ENCODE data around the gene MMP24. TPM values are rescaled to one million over a fixed set of nuclear protein-coding genes. Genes with fewer than 3 reads are reported as not detected.

MMP24 gene
- total RNA-seq, 1 donor from 2014 or later, result 1.1 TPM

GRCh38 chr20:35281506-35282101 is 55.1 kb downstream of the MMP24 start:
- peaks cover 28% of the 10 kb centered on the region for H3K4me1 Mint-ChIP-seq
- no peak for DNase-seq (ENCODE audit: low spot score in 2 of 2, unreplicated experiment in 2 of 2)
- H3K27ac Mint-ChIP-seq, result no peak overlapping the region
- H3K4me3 Mint-ChIP-seq, result no peak overlapping the region
- peaks cover 14% of the 10 kb centered on the region for H3K36me3 Mint-ChIP-seq
- H3K9me3 Mint-ChIP-seq, result no peaks in the 10 kb centered on the region
- no peak for TF ChIP-seq CTCF (IDR thresholded peaks at IDR 0.05; ENCODE audit: unreplicated experiment)
- H3K27me3 Mint-ChIP-seq (ENCODE audit: low read depth), result no peaks in the 10 kb centered on the region

- peak overlapping the region; percentile 95 for H3K27ac Mint-ChIP-seq
- DNase-seq (ENCODE audit: low spot score in 2 of 2, unreplicated experiment in 2 of 2), result no peak
- peaks cover 23% of the 10 kb centered on the region for H3K4me1 Mint-ChIP-seq
- peaks cover 14% of the 10 kb centered on the region for H3K36me3 Mint-ChIP-seq
- H3K9me3 Mint-ChIP-seq, result no peaks in the 10 kb centered on the region
- peak overlapping the region; percentile 96 for H3K4me3 Mint-ChIP-seq
- TF ChIP-seq CTCF (IDR thresholded peaks at IDR 0.05; ENCODE audit: unreplicated experiment), result no peak
- no peaks in the 10 kb centered on the region for H3K27me3 Mint-ChIP-seq (ENCODE audit: low read depth)
Observed at GRCh38 chr20:35283441-35284266, 57.2 kb downstream of the MMP24 start.

GRCh38 chr20:35284267-35284991 is 57.9 kb downstream of the MMP24 start, which contains the start of gene EIF6:
Gene EIF6, minus strand, starts transcription at chr20:35284772. Its CDS starts 285 bp downstream, at chr20:35284487.
- H3K27me3 Mint-ChIP-seq (ENCODE audit: low read depth), result no peaks in the 10 kb centered on the region
- no peak for TF ChIP-seq CTCF (IDR thresholded peaks at IDR 0.05; ENCODE audit: unreplicated experiment)
- no peaks in the 10 kb centered on the region for H3K9me3 Mint-ChIP-seq
- DNase-seq (ENCODE audit: low spot score in 2 of 2, unreplicated experiment in 2 of 2), result peak; percentile 53 to 79
- peaks cover 14% of the 10 kb centered on the region for H3K36me3 Mint-ChIP-seq
- H3K27ac Mint-ChIP-seq, result peak within 1 kb of the TSS; percentile 95
- peak within 1 kb of the TSS; percentile 96 for H3K4me3 Mint-ChIP-seq
- H3K4me1 Mint-ChIP-seq, result peaks cover 23% of the 10 kb centered on the region

- H3K27me3 Mint-ChIP-seq (ENCODE audit: low read depth), result no peaks in the 10 kb centered on the region
- H3K9me3 Mint-ChIP-seq, result no peaks in the 10 kb centered on the region
- peak overlapping the region; percentile 96 for H3K4me3 Mint-ChIP-seq
- peak overlapping the region; percentile 95 for H3K27ac Mint-ChIP-seq
- peaks cover 23% of the 10 kb centered on the region for H3K4me1 Mint-ChIP-seq
- DNase-seq (ENCODE audit: low spot score in 2 of 2, unreplicated experiment in 2 of 2), result no peak
- no peak for TF ChIP-seq CTCF (IDR thresholded peaks at IDR 0.05; ENCODE audit: unreplicated experiment)
- peaks cover 7% of the 10 kb centered on the region for H3K36me3 Mint-ChIP-seq
Observed at GRCh38 chr20:35284992-35285805, 58.7 kb downstream of the MMP24 start.

- no peaks in the 10 kb centered on the region for H3K27me3 Mint-ChIP-seq (ENCODE audit: low read depth)
- no peak overlapping the region for H3K27ac Mint-ChIP-seq
- H3K4me1 Mint-ChIP-seq, result peaks cover 23% of the 10 kb centered on the region
- DNase-seq (ENCODE audit: low spot score in 2 of 2, unreplicated experiment in 2 of 2), result no peak
- no peak for TF ChIP-seq CTCF (IDR thresholded peaks at IDR 0.05; ENCODE audit: unreplicated experiment)
- H3K4me3 Mint-ChIP-seq, result peak overlapping the region; percentile 96
- H3K36me3 Mint-ChIP-seq, result peaks cover 4% of the 10 kb centered on the region
- no peaks in the 10 kb centered on the region for H3K9me3 Mint-ChIP-seq
Observed at GRCh38 chr20:35285806-35286076, 59.3 kb downstream of the MMP24 start.
